Myocyte (in vitro differentiated cells): ENCODE measurements around the gene ADAMTS17. TPM values are rescaled to one million over a fixed set of nuclear protein-coding genes. Genes with fewer than 3 reads are reported as not detected.

Experiments
- DNase-seq: peaks from one replicate; pipeline ENCODE4 v3.0.0-alpha.2; 2012; ENCODE audit warnings: low read depth
- total RNA-seq: library from RNA; depleted of rRNA; stranded (reverse); fragments of >200 nt; gene quantifications from 2 replicates; pipeline ENCODE4 v1.2.3, GENCODE V29; 2014

ADAMTS17 gene
- total RNA-seq, 1 donor from 2014 or later = 0.43 TPM

DNA sequence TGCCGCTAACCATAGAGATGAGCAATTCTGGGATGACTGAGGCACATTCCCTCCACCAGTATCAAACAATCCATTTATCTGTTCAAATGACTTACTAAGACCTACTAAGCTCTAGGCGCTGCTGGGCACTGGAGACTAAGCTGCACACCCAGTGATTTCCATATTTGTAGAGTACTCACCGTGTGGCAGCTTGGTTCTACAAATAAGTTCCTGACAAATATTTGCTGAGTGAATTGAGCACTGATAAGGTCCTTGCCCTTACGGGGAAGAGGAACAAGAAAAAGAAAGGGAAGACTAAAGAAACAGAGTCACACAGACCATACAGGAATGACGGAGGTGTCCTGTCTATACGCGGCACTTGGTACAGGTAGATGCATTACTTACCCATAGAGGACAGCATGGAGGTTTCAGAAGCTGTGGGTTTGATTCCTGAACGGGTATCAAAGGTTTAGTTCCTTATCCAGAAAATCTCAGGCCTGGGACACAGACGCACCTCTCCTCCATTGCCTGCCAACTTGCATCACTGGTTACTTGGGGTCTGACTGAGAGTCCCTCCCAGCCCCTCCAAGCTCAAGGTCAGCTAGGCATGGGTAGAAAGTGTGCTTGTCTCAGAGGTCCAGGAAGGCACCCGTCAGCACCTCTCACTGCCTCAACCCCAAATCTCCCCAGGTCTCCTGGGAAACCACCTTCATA is 310.0 kb downstream of the ADAMTS17 start:
- no peak for DNase-seq

DNA sequence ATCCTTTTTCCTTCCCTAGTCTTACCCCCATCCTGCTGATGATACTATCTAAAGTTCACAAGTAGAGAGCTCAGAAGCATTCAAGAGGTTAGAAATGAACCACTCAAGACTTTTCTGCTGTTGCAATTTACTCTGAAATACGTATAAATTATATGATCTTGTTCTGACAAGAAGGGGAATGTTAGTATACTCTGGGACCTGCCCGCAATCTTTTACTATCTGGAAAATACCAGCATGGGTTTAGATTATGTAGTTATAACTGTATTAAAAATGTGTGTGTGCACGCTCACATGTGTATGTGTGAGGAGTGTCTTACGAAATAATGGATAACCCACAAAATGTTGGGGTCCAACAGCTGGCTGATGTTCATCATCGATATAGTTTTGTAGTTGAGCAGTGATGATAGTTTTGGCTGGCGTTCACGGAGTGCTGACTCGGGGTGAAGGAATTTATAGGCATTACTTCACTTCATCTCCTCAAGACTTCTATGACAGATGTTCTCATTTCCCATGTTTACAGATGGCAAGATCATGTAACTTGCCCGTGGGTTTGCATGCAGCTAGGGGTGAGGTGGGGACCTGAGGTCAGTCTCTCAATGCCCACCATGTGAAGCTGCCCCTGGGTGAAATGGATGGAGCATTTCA is 311.1 kb downstream of the ADAMTS17 start:
- peak; percentile 35 for DNase-seq

DNA sequence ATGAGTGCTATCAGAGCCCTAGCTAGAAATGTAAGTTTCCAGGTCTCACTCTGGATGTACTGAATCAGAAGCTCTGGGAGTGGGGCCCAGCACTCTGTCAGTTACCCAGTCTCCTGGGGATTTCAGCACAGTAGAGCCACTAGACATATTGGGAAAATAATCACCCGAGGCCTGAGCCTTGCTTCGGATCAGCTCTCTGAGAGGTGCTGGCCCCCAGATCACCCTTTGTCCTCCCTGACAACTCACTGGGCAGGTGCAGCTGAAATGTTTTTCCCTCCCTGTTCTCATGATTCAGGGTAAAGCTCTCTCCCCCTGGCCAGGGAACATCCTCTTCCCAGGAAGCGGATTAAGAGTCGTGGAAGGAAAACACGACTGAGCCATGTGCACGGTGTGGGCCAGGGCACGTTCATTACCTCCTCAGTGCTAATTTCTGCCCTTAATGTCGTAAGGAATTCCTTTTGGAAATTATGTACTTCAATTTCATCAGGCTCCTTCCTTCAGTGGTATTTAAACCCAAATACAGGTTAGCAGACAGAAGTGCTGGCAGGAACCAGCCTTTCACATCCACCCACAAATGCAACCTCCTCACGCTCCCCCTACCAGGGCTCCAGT is 311.8 kb downstream of the ADAMTS17 start:
- no peak for DNase-seq

DNA sequence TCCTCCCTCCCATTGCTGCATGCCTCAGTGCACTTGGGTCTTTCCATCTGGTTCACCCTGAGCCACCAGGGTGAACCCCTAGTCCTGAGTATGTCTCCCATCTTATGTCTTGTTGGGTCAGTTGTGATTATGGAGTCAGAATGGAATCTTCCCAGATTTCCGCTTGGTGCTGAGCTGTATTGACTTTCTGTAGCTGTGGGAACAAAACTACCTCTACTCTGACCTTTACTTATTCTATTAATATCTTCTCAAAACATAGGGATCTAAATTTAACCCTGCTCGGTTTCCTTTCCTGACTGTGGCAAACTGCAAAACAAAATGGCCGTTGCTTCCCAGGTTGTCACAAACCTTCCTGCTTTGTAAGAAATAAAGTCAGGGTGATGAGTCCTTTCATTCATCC is 312.7 kb downstream of the ADAMTS17 start:
- DNase-seq = no peak

DNA sequence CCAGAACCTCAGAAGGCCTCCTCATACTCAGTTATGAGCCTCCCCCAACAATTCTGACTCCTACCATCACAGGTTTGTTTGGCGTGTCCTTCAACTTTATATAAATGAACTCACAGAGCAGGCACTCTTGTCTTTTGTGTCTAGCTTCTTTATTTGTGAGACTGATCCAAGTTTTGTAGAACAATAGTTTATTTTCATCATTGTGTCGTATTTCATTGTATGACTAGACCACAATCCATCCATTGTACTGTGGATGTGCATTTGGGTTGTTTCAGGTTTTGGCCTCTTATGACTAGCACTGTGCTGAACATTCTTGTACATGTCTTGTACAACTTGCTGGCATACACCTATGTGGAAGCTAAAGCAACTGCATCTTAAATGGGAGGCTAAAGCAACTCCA is 315.7 kb downstream of the ADAMTS17 start:
- no peak for DNase-seq

DNA sequence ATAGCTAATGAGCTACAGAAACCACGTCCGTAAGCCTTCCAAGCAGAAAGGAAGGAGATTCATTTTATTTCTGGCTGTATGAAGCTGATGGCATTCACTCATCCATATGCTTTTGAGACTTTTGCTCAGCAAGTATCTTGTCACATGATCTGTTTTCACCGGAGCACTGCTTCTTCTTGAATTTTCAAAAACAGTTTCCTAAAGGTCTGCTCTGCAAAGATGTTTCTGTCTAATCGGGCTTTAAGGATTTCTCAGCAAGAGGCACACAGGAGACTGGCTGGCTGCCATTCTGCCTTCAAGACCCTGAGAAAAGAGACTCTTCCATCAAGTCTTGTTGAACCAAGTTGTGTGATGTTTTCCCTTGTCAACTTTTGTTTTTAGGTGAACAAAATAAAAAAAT is 319.0 kb downstream of the ADAMTS17 start:
- no peak for DNase-seq

DNA sequence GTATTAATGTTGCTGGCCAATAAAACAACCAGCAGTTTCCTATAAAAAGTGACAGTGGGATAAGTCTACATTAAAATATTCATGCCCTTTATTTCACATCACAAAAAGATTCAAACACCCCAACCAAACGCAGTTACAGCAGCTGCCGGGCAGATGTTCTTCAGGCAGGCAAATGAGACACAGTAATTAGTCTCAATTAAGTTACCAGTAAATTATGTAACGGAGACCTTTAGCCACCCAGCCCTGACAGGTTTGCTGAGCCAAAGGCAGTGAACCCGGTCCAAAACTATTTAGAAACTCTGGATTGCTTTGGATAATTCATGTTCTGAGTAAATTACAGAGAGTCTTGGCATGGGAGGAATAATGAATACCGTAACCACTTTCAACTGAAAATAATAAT is 319.4 kb downstream of the ADAMTS17 start:
- DNase-seq = no peak

DNA sequence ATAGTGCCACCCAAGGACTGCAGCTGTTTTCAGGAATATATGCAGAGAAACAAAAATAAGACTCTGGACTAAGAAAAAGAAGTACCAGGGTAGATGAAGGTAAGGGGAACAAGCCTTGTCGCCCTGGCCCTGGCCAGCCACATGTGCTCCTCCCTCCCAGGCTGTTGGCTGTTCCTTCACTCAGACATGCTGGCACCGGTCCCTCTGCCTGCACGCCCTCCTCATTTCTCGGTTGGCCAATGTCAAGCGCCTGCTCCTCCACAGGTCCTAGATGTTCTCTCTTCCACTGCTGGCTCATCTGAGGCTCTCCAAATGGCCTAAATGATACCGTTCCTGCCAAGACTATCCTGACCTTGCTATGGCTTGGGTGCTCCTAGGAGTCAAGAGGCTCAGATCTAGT is 320.1 kb downstream of the ADAMTS17 start:
- no peak for DNase-seq

DNA sequence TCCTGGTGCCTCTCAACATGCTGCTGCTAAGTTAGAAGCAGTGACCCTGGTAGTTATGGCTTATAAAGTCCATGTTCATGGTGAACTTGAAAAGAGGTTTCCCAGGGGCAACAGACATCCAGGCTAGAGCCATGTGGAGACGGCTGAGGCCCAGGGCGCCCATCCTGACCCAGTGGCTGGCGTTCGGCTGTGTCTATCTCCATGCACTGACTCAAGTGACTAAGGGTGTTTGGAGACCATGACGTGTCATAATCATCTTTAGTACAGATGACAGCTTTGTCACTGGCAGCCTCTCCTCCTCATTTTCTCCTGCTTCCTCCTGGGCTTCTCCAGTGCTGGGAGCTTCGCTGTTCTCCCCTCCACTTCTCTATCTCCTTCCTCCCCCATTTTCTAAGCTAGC is 321.2 kb downstream of the ADAMTS17 start:
- no peak for DNase-seq

DNA sequence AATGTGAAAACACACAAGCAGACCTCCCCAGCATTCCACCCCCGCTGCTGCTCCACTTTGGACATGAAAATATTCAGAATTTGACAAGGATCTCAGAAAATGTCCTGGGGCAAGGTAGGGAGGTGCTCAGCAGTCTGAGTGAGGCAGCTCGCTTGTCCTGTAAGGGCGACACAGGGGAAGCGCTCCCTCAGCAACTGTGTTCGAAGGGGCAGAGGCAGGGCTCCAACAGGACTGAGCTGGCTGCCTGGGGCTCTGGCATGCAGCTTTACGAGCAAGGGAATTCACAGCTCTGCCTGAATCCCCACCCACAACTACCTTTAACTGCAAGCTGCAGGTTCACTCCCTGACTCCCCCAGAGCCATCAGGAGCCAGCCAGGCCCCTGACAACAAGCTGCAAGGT is 321.6 kb downstream of the ADAMTS17 start:
- DNase-seq = no peak

DNA sequence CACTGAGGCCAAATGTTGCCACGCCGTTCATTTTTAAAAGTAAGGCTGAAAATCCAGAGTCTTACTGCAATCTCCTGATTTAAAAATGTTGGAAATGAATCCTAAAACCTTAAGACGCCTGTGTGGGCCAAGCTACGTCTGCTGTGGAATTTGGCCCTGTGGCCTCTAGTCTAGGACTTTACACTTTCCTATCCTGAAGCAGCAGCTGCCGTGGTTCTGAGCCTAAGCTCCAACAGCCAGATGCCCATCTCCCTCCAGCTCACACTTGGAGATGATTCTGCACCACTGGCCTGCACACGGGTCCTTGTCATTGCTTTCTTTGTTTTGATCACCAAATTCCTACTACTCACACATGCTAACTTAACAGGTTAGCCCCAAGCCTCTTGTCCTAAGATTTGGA is 322.2 kb downstream of the ADAMTS17 start:
- DNase-seq = no peak

DNA sequence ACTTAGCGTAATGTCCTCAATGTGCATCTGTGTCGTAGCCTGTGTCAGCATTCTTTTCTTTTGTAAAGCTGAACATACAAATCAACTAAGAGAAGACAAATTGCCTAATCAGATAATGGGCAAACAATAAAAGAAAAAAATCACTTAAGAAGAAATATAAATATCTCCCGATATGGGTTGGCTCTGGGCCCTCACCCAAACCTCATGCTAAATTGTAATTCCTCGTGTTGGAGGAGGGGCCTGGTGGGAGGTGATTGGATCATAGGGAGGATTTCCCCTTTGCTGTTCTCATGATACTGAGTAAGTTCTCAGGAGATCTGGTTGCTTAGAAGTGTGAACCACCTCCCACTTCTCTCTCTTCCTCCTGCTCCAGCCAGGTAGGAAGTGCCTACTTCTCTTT is 323.6 kb downstream of the ADAMTS17 start:
- no peak for DNase-seq

DNA sequence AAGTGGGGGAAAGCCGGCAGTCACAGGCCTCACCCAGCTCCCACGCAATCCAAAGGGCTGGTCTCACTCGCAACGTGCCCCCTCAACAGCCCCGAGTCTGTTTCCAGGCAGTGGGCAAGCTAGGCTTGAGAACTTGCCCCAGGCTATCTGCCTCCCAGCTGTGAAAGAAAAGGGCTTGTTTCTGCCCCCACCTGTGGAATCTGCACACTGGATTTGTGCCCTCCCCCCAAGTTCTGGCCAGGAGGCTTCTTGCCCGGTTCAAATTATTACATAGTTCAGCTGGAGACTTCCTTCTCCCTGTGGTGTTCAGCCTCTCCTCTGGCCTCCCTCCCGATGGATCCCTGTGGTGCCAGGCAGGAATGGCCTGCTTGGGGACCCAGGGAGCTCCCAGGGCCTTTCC is 324.6 kb downstream of the ADAMTS17 start:
- no peak for DNase-seq

DNA sequence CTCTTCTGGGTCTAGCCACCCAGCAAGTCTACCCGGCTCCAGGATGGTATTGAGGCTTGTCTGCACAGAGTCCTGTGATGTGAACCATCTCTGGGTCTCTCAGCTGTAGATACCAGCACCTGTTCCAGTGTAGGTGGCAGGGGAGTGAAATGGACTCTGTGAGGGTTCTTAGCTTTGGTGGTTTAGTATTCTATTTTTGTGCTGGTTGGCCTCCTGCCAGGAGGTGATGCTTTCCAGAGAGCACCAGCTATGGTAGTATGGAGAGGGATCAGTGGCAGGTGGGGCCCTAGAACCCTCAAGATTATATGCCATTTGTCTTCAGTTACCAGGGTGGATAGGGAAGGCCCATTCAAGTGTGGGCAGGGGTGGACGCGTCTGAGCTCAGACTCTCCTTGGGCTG is 325.1 kb downstream of the ADAMTS17 start:
- peak; percentile 49 for DNase-seq

DNA sequence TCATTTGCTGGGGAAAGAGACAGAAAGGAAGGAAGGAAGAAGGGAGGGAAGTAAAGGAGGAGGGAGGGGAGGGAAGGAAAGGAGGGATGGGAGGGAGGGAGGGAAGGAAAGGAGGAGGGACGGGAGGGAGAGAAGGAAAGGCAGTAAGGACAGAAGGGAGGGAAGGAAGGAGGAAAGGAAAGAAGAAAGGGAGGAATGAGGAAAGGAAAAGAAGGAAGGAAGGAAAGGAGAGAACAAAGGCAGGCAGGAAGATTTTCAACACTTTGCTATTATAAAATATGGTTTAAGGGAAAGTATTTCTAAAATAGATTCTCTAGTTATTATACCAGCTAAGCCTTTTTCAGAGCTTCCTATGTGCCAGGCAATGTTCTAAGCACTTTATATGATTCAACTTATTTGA is 330.5 kb downstream of the ADAMTS17 start:
- no peak for DNase-seq

DNA sequence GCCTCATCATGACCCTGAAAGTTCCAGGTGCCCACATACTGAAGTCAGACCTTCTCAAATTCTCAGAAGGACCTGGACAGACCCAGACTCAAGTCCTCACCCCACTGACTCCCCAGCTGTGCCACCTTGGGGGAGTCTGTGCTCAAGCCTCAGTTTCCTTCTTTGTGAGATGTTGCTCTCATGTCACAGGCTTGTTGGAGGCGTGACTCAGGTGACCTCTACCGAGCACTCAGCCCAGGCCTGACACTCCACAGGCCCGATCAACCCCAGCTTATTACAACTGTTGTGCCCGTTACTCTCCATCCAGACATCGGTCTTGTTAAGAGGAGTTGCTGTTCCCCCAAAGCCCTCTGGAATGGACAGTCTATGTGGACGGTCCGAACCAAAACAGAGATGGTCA is 332.4 kb downstream of the ADAMTS17 start:
- no peak for DNase-seq

DNA sequence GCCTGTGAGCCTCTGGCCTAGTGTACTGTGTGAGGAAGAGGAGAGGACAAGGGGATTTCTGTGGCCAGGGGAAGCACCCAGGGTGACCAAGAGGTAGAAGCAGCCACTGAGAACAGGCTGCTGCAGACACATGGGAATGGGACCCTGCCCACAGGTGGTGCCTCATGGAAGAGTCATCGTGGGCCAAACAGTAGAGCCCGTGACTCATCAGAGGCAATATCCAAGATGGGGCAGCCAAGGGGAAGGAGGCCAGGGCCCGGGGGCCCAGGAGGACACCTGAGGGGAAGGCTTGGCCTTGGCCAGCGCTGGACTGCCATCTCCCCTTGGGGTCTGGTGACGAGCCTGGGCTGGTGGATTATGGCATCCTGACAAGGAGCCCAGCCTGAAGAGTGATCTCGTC is 333.5 kb downstream of the ADAMTS17 start:
- DNase-seq = no peak

DNA sequence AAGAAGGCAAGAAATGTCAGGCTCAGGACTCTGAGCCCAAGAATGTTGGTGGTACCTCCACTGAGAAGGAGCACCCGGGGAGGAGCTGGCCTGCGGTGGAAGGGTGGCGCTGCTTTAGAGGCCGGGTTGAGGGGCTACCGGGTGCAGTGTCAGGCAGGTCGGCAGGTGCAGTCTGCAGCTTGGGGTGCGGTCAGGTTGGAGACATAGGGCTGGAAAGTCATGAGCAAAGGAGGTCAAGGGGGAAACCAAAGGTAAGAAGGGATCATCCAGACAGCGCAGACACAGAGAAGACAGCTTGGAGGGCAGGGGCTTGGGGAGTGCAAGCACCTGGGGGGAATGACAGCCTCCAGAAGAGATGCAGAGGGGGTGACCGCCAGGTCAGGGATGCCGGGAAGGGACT is 334.2 kb downstream of the ADAMTS17 start:
- DNase-seq = no peak

DNA sequence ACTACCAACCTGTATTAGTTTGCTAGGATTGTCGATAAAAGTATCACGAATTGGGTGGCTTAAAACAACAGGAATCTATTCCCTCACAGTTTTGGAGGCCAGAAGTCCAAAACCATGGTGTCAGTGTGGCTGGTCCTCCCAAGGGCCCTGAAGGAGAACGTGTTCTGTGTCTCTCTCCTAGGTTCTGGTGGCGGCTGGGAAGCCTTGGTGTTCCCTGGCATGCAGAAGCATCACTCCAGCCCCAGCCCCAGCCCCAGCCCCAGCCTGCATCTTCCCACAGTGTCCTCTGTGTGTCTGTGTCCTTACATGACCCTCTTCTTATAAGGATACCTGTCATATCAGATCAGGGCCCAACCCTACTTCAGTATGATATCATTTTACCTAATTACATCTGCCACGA is 336.1 kb downstream of the ADAMTS17 start:
- no peak for DNase-seq

DNA sequence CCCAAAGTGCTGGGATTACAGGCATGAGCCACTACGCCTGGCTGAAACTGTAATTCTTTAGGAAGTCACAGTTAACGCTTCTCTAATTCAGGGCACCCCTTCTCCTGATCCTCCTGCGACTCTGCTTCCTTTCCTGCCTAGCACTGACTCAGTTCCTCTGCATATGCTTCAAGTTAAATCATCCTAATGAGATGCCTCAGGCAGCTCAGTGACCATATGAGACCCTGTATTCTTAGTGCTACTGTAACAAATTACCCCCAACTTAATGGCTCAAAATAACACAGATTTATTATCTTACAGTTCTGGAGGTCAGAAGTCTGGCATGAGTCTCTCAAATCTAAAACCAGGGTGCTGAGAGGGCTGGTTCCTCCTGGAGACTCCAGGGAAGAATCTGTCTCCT is 336.8 kb downstream of the ADAMTS17 start:
- DNase-seq = no peak

DNA sequence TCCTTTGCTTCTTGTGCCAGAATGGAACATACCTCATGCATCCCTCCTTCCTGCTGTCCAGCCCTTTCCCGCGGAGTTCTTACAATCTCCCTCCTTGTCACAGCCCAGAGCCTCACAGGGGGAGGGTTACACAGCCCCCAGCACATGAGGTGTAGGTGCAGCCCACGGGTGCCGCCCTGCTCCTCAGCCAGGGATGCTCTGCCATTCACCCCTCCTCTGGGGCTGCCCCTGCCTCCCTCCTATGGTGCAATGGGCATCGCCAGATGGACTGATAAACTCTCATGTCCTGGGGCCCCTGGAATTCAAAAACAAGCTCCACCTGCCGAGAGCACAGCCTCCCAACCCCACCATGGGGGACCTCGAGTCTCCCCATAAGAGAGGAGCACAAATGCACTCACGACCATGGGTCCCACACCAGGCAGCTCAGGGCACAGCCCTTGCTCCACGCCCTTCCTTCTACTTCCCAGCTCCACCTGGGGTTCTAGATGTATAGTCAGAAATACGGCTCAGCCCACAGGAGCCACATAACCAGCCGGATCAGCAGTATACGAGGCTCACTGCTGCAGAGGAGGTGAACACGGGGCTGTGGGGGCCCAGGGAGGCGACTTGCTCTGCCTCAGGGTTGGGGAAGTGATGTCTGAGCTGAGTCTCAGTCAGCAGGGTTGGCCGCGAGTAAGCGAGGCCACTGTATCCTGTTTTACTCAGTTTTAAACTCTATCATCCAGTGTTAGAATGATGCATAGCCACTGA is 338.8 kb downstream of the ADAMTS17 start:
- DNase-seq = no peak

DNA sequence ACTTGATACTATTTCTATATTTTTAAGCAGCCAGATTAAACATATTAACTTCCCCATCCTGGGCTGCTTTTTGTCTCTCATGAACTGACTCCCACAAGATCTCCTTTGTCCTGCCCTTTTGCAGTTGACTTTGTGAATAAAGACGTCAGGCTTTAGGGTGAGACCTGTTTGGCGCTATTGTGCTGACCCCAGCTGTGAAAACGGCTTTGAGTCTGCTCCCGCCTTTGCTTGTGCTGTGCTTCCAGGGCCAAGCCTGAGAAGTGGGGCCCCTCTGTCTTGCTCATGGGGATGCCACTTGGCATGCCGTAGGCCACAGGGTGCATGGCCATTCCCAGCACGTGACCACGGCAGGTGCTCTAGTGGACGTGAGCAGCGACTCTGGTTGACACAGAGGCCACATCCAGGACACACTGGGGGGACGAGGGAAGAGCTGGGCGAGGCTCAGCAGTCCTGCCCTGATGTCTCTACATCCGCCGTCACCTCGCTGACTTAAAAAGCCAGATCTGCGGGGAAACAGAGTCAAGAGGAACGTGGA is 339.6 kb downstream of the ADAMTS17 start:
- DNase-seq = no peak
